Common myeloid progenitor, CD34-positive (primary cell): Measurements from ENCODE around the gene CNNM2.
A peak's percentile ranks its signal among the peaks of the same experiment; 100 is the strongest.

Experiments used
- CTCF ChIA-PET: fragments of 350-600 bp; sonication (Branson Sonifier 250); formaldehyde crosslinking; loops from one replicate; lab custom pipeline; 2021; ENCODE audit warnings: antibody characterized with exemption; lab: Charles Lee
- POLR2A ChIA-PET: fragments of 350-600 bp; sonication (Branson Sonifier 250); formaldehyde crosslinking; loops from one replicate; lab custom pipeline; 2021; ENCODE audit warnings: antibody characterized with exemption; lab: Charles Lee
- DNase-seq, 3 donors: peaks; one replicate each; pipeline versions ENCODE4 v3.0.0 to v3.0.0-alpha.2; 2013
- H3K27ac ChIP-seq, 2 experiments: 1 replicate in 1 of 2; 2 replicates in 1 of 2; pipeline ENCODE4 v1.7.0; 2013; ENCODE audit warnings: inconsistent platforms in 2 of 2, low read length in 2 of 2, mild to moderate bottlenecking in 2 of 2, low read depth in 1 of 2, moderate library complexity in 1 of 2; ENCODE audit not compliant: severe bottlenecking in 2 of 2, insufficient read depth in 1 of 2, poor library complexity in 1 of 2
- H3K27me3 ChIP-seq, 5 experiments: replicated peaks in 2 of 5; 1 replicate in 3 of 5; 2 replicates in 2 of 5; pipeline versions ENCODE4 v1.6.1 to v1.7.0; 2013; ENCODE audit warnings: low read length in 4 of 5, mild to moderate bottlenecking in 2 of 5, moderate library complexity in 2 of 5, inconsistent platforms in 1 of 5; ENCODE audit not compliant: insufficient read depth in 5 of 5, control insufficient read depth in 4 of 5
- H3K36me3 ChIP-seq, 4 experiments: 1 replicate in 2 of 4; 2 replicates in 2 of 4; pipeline versions ENCODE4 v1.6.1 to v1.7.0; 2013; ENCODE audit warnings: low read length in 3 of 4, control low read depth in 1 of 4, mild to moderate bottlenecking in 1 of 4; ENCODE audit not compliant: control insufficient read depth in 4 of 4, insufficient read depth in 4 of 4
- H3K4me1 ChIP-seq, 4 experiments: 1 replicate in 3 of 4; 2 replicates in 1 of 4; pipeline versions ENCODE4 v1.6.1 to v1.7.1; 2013; ENCODE audit warnings: low read length in 3 of 4, mild to moderate bottlenecking in 3 of 4, control low read depth in 1 of 4, inconsistent platforms in 1 of 4, moderate library complexity in 1 of 4; ENCODE audit not compliant: control insufficient read depth in 4 of 4, insufficient read depth in 4 of 4; ENCODE audit errors: control extremely low read depth in 1 of 4
- H3K4me3 ChIP-seq, 7 experiments: 1 replicate in 4 of 7; 2 replicates in 3 of 7; pipeline versions ENCODE4 v1.5.1 to v1.7.0; 2013; ENCODE audit warnings: mild to moderate bottlenecking in 7 of 7, low read length in 6 of 7, moderate library complexity in 6 of 7, inconsistent platforms in 2 of 7, low read depth in 2 of 7, control low read depth in 1 of 7; ENCODE audit not compliant: insufficient read depth in 4 of 7, control insufficient read depth in 1 of 7; ENCODE audit errors: extremely low read depth in 1 of 7
- H3K9me3 ChIP-seq, 5 experiments: 1 replicate in 4 of 5; 2 replicates in 1 of 5; pipeline versions ENCODE4 v1.6.1 to v1.7.1; 2013; ENCODE audit warnings: low read length in 4 of 5, mild to moderate bottlenecking in 2 of 5, inconsistent platforms in 1 of 5, low read depth in 1 of 5, moderate library complexity in 1 of 5; ENCODE audit not compliant: control insufficient read depth in 4 of 5, insufficient read depth in 2 of 5; ENCODE audit errors: control extremely low read depth in 1 of 5
- WGBS: methylation state at CpG from one replicate; pipeline ENCODE4 v1.1.5; 2013; ENCODE audit not compliant: insufficient coverage; 5-methylcytosine and 5-hydroxymethylcytosine counted together

CNNM2 gene

GRCh38 chr10:103044942-103045489, 126.9 kb downstream of the CNNM2 start:
- Histone ChIP-seq H3K36me3 (no peaks in the 10 kb centered on the region), H3K4me3 (no peak overlapping the region), H3K4me1 (no peaks in the 10 kb centered on the region), H3K27ac (no peak overlapping the region), H3K9me3 (no peaks in the 10 kb centered on the region), H3K27me3 (no peaks in the 10 kb centered on the region)
- WGBS: 95% methylated on average over 6 of the region's 8 CpGs
- no peak for DNase-seq
- CTCF ChIA-PET: no interaction called here
- POLR2A ChIA-PET: no interaction called here

- no peaks in the 10 kb centered on the region for H3K9me3 ChIP-seq
- no peak for DNase-seq
- H3K4me1 ChIP-seq: no peaks in the 10 kb centered on the region
- ChIA-PET CTCF (interaction anchor here (0.6 to 1.4 kb wide), 3 partner anchors 33 to 288 kb away, joined by 3 read pairs; no protein-coding TSS in a partner anchor), POLR2A (no interaction called here)
- WGBS: 100% methylated on average over 2 of the region's 3 CpGs
- H3K27ac ChIP-seq: no peak overlapping the region
- H3K36me3 ChIP-seq: peaks cover 0 to 2% (median 0%) of the 10 kb centered on the region in 4 experiments
- H3K27me3 ChIP-seq: no peaks in the 10 kb centered on the region
- H3K4me3 ChIP-seq: no peak overlapping the region
Measured at GRCh38 chr10:103045961-103046360, 127.9 kb downstream of the CNNM2 start.

GRCh38 chr10:103047381-103047780, 129.3 kb downstream of the CNNM2 start:
- Histone ChIP-seq H3K4me1 (no peaks in the 10 kb centered on the region), H3K4me3 (no peak overlapping the region), H3K9me3 (no peaks in the 10 kb centered on the region), H3K36me3 (peaks cover 0 to 2% (median 0%) of the 10 kb centered on the region in 4 experiments), H3K27me3 (no peaks in the 10 kb centered on the region), H3K27ac (no peak overlapping the region)
- WGBS: no CpG with 5 or more reads among the region's 3 CpGs
- no peak for DNase-seq
- POLR2A ChIA-PET: no interaction called here
- CTCF ChIA-PET: interaction anchor here (1.4 kb wide), 1 partner anchor 32 kb away, joined by 3 read pairs; no protein-coding TSS in a partner anchor

- Histone ChIP-seq H3K4me1 (peaks cover 0 to 6% (median 4%) of the 10 kb centered on the region in 4 experiments), H3K4me3 (no peak overlapping the region), H3K9me3 (no peaks in the 10 kb centered on the region), H3K27me3 (no peaks in the 10 kb centered on the region), H3K36me3 (peaks cover 0 to 2% (median 0%) of the 10 kb centered on the region in 4 experiments), H3K27ac (no peak overlapping the region)
- ChIA-PET CTCF (interaction anchor here (1.5 kb wide), 1 partner anchor 9 kb away, joined by 3 read pairs; no protein-coding TSS in a partner anchor), POLR2A (no interaction called here)
- DNase-seq: no peak
- WGBS: 83% methylated on average over 2 of the region's 6 CpGs
Measured at GRCh38 chr10:103049237-103049636, 131.1 kb downstream of the CNNM2 start.

GRCh38 chr10:103053659-103054581, 135.8 kb downstream of the CNNM2 start:
- Histone ChIP-seq H3K27ac (no peak overlapping the region), H3K4me3 (peak overlapping the region in 6 of 7 experiments; percentile 37 to 71 (median 56)), H3K4me1 (peaks cover 0 to 8% (median 5%) of the 10 kb centered on the region in 4 experiments), H3K27me3 (no peaks in the 10 kb centered on the region), H3K36me3 (peaks cover 0 to 6% (median 2%) of the 10 kb centered on the region in 4 experiments), H3K9me3 (no peaks in the 10 kb centered on the region)
- peak; percentile 38 to 74 (median 67) for DNase-seq
- 52% methylated on average over 14 of the region's 20 CpGs for WGBS
- CTCF ChIA-PET: interaction anchor here (0.9 to 2.2 kb wide), 3 partner anchors 16 to 136 kb away, joined by 3 to 14 read pairs (median 10); partner anchors contain the start of gene CNNM2
- POLR2A ChIA-PET: no interaction called here

- Histone ChIP-seq H3K4me1 (peaks cover 0 to 8% (median 5%) of the 10 kb centered on the region in 4 experiments), H3K27ac (no peak overlapping the region), H3K4me3 (peak overlapping the region in 2 of 7 experiments; percentile 69 to 71), H3K9me3 (no peaks in the 10 kb centered on the region), H3K36me3 (peaks cover 0 to 6% (median 2%) of the 10 kb centered on the region in 4 experiments), H3K27me3 (no peaks in the 10 kb centered on the region)
- ChIA-PET CTCF (interaction anchor here (1.3 to 2.2 kb wide), 2 partner anchors 15 to 137 kb away, joined by 10 to 14 read pairs; partner anchors contain the start of gene CNNM2), POLR2A (no interaction called here)
- WGBS: 89% methylated on average over 2 of the region's 3 CpGs
- no peak for DNase-seq
Measured at GRCh38 chr10:103054621-103055020, 136.5 kb downstream of the CNNM2 start.
